WTC11 (cell line): ENCODE measurements around the gene SERBP1. TPM values are rescaled to one million over a fixed set of nuclear protein-coding genes. Genes with fewer than 3 reads are reported as not detected.
"Not testable (repeated sequence)": the region's sequence is repeated elsewhere in the genome, so short reads cannot be mapped to it uniquely, and the experiment has no call there.

ENCODE experiments used
- ATAC-seq: fragments of 200-7000 bp; cut with Tn5 transposase; 2 replicates; pipeline ENCODE4 v1.10.0; 2021; ENCODE audit warnings: mild to moderate bottlenecking, moderate library complexity
- CTCF ChIA-PET: fragments of 300-600 bp; sonication (Branson Sonifier 250); formaldehyde crosslinking; loops from one replicate; lab custom pipeline; 2021; ENCODE audit warnings: antibody characterized with exemption; lab: Charles Lee
- POLR2A ChIA-PET: fragments of 350-600 bp; sonication (Branson Sonifier 250); formaldehyde crosslinking; loops from one replicate; lab custom pipeline; 2021; ENCODE audit warnings: antibody characterized with exemption; lab: Charles Lee
- DNase-seq: peaks from one replicate; pipeline ENCODE4 v3.0.0; 2021; ENCODE audit warnings: low spot score
- H3K27ac Mint-ChIP-seq: 2 replicates; pipeline ENCODE4 v1.8.0; 2021; ENCODE audit warnings: mixed read lengths
- H3K27me3 Mint-ChIP-seq: 2 replicates; pipeline ENCODE4 v1.8.0; 2021; ENCODE audit warnings: low read depth, mild to moderate bottlenecking, moderate library complexity, mixed read lengths
- H3K36me3 Mint-ChIP-seq: 2 replicates; pipeline ENCODE4 v1.8.0; 2021; ENCODE audit warnings: mixed read lengths
- H3K4me1 Mint-ChIP-seq: 2 replicates; pipeline ENCODE4 v1.8.0; 2022; ENCODE audit warnings: mixed read lengths
- H3K4me3 Mint-ChIP-seq: 2 replicates; pipeline ENCODE4 v1.8.0; 2021; ENCODE audit warnings: mild to moderate bottlenecking, moderate library complexity, mixed read lengths
- H3K9me3 Mint-ChIP-seq: 2 replicates; pipeline ENCODE4 v1.8.0; 2021; ENCODE audit warnings: mixed read lengths
- ATF6 ChIP-seq: sonication (generic); formaldehyde crosslinking; IDR thresholded peaks from 2 replicates; pipeline ENCODE4 v1.8.1; 2023; ENCODE audit warnings: mild to moderate bottlenecking, missing genetic modification reagents
- CDX4 ChIP-seq: fragments of 250-450 bp; sonication (Bioruptor Pico); IDR thresholded peaks from 2 replicates; pipeline ENCODE4 v1.9.0; 2021; ENCODE audit warnings: moderate library complexity, mild to moderate bottlenecking, inconsistent platforms, borderline replicate concordance
- JUN ChIP-seq: sonication (generic); formaldehyde crosslinking; IDR thresholded peaks from 2 replicates; pipeline ENCODE4 v1.8.0; 2023; ENCODE audit warnings: mild to moderate bottlenecking, missing genetic modification reagents
- KAT7 ChIP-seq: sonication (generic); formaldehyde crosslinking; IDR thresholded peaks from 2 replicates; pipeline ENCODE4 v1.8.1; 2023; ENCODE audit warnings: missing genetic modification reagents, mild to moderate bottlenecking, borderline replicate concordance
- NR1H2 ChIP-seq: sonication (generic); formaldehyde crosslinking; IDR thresholded peaks from 2 replicates; pipeline ENCODE4 v1.9.0; 2021; ENCODE audit warnings: mild to moderate bottlenecking, moderate library complexity, missing genetic modification reagents
- SMAD3 ChIP-seq: sonication (generic); formaldehyde crosslinking; IDR thresholded peaks from 2 replicates; pipeline ENCODE4 v1.8.0; 2022; ENCODE audit warnings: missing genetic modification reagents, mild to moderate bottlenecking, borderline replicate concordance
- USF2 ChIP-seq: sonication (generic); formaldehyde crosslinking; IDR thresholded peaks from 2 replicates; pipeline ENCODE4 v1.8.1; 2023; ENCODE audit warnings: mild to moderate bottlenecking, missing genetic modification reagents, moderate library complexity
- ZNF219 ChIP-seq: sonication (generic); formaldehyde crosslinking; IDR thresholded peaks from 2 replicates; pipeline ENCODE4 v1.8.0; 2023; ENCODE audit warnings: missing genetic modification reagents, mild to moderate bottlenecking, borderline replicate concordance
- ZNF671 ChIP-seq: fragments of 250-450 bp; sonication (Bioruptor Pico); IDR thresholded peaks from 2 replicates; pipeline ENCODE4 v1.8.0; 2021; ENCODE audit warnings: mild to moderate bottlenecking
- total RNA-seq: library from RNA; stranded (reverse); gene quantifications from 3 replicates; pipeline ENCODE4 v1.2.3, GENCODE V29; 2021
- TF ChIP-seq, protein P1 (sequence below): fragments of 250-450 bp; sonication (Bioruptor Pico); IDR thresholded peaks from 2 replicates; pipeline ENCODE4 v1.9.0; 2021; ENCODE audit warnings: mild to moderate bottlenecking, borderline replicate concordance
- TF ChIP-seq, protein P2 (sequence below): sonication (generic); formaldehyde crosslinking; IDR thresholded peaks from 2 replicates; pipeline ENCODE4 v1.8.1; 2023; ENCODE audit warnings: mild to moderate bottlenecking, missing genetic modification reagents

SERBP1 gene
- total RNA-seq, 1 experiment from 2014 or later, result 543 TPM

GRCh38 chr1:67415041-67415440 lies 15.2 kb downstream of the SERBP1 start (continued):
- TF ChIP-seq, protein P1, sequence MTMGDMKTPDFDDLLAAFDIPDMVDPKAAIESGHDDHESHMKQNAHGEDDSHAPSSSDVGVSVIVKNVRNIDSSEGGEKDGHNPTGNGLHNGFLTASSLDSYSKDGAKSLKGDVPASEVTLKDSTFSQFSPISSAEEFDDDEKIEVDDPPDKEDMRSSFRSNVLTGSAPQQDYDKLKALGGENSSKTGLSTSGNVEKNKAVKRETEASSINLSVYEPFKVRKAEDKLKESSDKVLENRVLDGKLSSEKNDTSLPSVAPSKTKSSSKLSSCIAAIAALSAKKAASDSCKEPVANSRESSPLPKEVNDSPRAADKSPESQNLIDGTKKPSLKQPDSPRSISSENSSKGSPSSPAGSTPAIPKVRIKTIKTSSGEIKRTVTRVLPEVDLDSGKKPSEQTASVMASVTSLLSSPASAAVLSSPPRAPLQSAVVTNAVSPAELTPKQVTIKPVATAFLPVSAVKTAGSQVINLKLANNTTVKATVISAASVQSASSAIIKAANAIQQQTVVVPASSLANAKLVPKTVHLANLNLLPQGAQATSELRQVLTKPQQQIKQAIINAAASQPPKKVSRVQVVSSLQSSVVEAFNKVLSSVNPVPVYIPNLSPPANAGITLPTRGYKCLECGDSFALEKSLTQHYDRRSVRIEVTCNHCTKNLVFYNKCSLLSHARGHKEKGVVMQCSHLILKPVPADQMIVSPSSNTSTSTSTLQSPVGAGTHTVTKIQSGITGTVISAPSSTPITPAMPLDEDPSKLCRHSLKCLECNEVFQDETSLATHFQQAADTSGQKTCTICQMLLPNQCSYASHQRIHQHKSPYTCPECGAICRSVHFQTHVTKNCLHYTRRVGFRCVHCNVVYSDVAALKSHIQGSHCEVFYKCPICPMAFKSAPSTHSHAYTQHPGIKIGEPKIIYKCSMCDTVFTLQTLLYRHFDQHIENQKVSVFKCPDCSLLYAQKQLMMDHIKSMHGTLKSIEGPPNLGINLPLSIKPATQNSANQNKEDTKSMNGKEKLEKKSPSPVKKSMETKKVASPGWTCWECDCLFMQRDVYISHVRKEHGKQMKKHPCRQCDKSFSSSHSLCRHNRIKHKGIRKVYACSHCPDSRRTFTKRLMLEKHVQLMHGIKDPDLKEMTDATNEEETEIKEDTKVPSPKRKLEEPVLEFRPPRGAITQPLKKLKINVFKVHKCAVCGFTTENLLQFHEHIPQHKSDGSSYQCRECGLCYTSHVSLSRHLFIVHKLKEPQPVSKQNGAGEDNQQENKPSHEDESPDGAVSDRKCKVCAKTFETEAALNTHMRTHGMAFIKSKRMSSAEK (CRISPR knock-in tag), result no peak
- TF ChIP-seq ZNF671 (CRISPR knock-in tag), result no peak
- TF ChIP-seq, all 79 proteins: peak for 0

- no peak for ATAC-seq
- no peak for DNase-seq
- H3K27ac Mint-ChIP-seq, result peak overlapping the region; percentile 37; the same call in 1 of the 2 replicates
- H3K36me3 Mint-ChIP-seq, result peaks cover 79% of the 10 kb centered on the region
- ChIA-PET CTCF (no interaction called here), POLR2A (no interaction called here)
- no peak for TF ChIP-seq KAT7 (CRISPR knock-in tag)
- TF ChIP-seq, protein P2, sequence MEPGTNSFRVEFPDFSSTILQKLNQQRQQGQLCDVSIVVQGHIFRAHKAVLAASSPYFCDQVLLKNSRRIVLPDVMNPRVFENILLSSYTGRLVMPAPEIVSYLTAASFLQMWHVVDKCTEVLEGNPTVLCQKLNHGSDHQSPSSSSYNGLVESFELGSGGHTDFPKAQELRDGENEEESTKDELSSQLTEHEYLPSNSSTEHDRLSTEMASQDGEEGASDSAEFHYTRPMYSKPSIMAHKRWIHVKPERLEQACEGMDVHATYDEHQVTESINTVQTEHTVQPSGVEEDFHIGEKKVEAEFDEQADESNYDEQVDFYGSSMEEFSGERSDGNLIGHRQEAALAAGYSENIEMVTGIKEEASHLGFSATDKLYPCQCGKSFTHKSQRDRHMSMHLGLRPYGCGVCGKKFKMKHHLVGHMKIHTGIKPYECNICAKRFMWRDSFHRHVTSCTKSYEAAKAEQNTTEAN, result no peak
- no peak for TF ChIP-seq JUN (CRISPR knock-in tag)
- no peak for TF ChIP-seq USF2
- no peak for TF ChIP-seq ATF6
- TF ChIP-seq ZNF219 (CRISPR knock-in tag), result no peak
- TF ChIP-seq SMAD3 (CRISPR knock-in tag), result no peak
- TF ChIP-seq CDX4, result no peak
- no peak for TF ChIP-seq NR1H2 (CRISPR knock-in tag)
- no peaks in the 10 kb centered on the region for H3K9me3 Mint-ChIP-seq
- peaks cover 21% of the 10 kb centered on the region for H3K4me1 Mint-ChIP-seq
- no peaks in the 10 kb centered on the region for H3K27me3 Mint-ChIP-seq
- no peak overlapping the region for H3K4me3 Mint-ChIP-seq
Measured at GRCh38 chr1:67414574-67414973, 15.6 kb downstream of the SERBP1 start.

DNA sequence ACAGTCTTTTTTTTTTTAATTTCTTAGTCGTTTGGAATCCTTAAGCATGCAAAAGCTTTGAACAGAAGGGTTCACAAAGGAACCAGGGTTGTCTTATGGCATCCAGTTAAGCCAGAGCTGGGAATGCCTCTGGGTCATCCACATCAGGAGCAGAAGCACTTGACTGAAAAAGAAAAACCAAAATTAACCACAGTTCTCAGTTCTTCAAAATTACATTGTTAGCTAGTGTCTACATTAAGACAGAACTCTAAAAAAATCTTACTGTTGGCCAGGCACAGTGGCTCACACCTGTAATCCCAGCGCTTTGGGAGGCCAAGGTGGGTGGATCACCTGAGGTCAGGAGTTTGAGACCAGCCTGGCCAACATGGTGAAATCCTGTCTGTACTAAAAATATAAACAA lies 17.1 kb downstream of the SERBP1 start:
- POLR2A ChIA-PET, H3K4me3 Mint-ChIP-seq, H3K9me3 Mint-ChIP-seq, ATAC-seq, H3K27ac Mint-ChIP-seq, H3K27me3 Mint-ChIP-seq, DNase-seq: not testable (repeated sequence)
- peaks cover 24% of the 10 kb centered on the region for H3K4me1 Mint-ChIP-seq
- H3K36me3 Mint-ChIP-seq, result peaks cover 68% of the 10 kb centered on the region
- CTCF ChIA-PET, result interaction anchor here (1.1 kb wide), 1 partner anchor 88 kb away, joined by 3 read pairs; no protein-coding TSS in a partner anchor
